K562 (cell line): ENCODE data around the gene CD84. TPM values are rescaled to one million over a fixed set of nuclear protein-coding genes. Genes with fewer than 3 reads are reported as not detected.

Experiments used
- ATF7 ChIP-seq: fragments of 450-650 bp; IDR thresholded peaks from 2 replicates; pipeline ENCODE4 v1.7.1; 2014; ENCODE audit warnings: mild to moderate bottlenecking, moderate library complexity
- CBFA2T3 ChIP-seq: fragments of 450-650 bp; IDR thresholded peaks from 2 replicates; pipeline ENCODE4 v1.6.1; 2017
- CBX2 ChIP-seq: fragments of 200-600 bp; sonication (generic); IDR thresholded peaks from one replicate; pipeline ENCODE4 v1.6.1; 2012; ENCODE audit warnings: mild to moderate bottlenecking, low read length, inconsistent platforms; ENCODE audit not compliant: insufficient read depth, poor library complexity, severe bottlenecking
- CREM ChIP-seq: IDR thresholded peaks from 2 replicates; pipeline ENCODE4 v1.6.1; 2014; ENCODE audit warnings: antibody characterized with exemption, low read depth
- EP400 ChIP-seq: fragments of 450-650 bp; IDR thresholded peaks from 2 replicates; pipeline ENCODE4 v1.6.1; 2017; ENCODE audit warnings: antibody characterized with exemption, mild to moderate bottlenecking, moderate library complexity
- FOXA3 ChIP-seq, 2 experiments: fragments of 450-650 bp in 1 of 2; sonication (generic) in 1 of 2; formaldehyde crosslinking; IDR thresholded peaks in 1 of 2; conservative IDR thresholded peaks in 1 of 2; 2 replicates each; pipeline versions ENCODE4 v1.4.0 to v1.8.0; 2020 to 2022; ENCODE audit warnings: mild to moderate bottlenecking in 2 of 2, missing genetic modification reagents in 1 of 2
- MTA3 ChIP-seq: fragments of 450-650 bp; formaldehyde crosslinking; IDR thresholded peaks from 2 replicates; pipeline ENCODE4 v1.6.1; 2017; ENCODE audit warnings: mild to moderate bottlenecking, borderline replicate concordance
- NFRKB ChIP-seq: fragments of 450-650 bp; IDR thresholded peaks from 2 replicates; pipeline ENCODE4 v1.6.1; 2016; ENCODE audit warnings: low read depth
- RUNX1 ChIP-seq: sonication (generic); IDR thresholded peaks from 2 replicates; pipeline ENCODE4 v1.6.1; 2016; ENCODE audit warnings: antibody characterized with exemption, low read depth
- SMAD2 ChIP-seq: fragments of 150-350 bp; IDR thresholded peaks from 2 replicates; pipeline ENCODE4 v1.6.1; 2014; ENCODE audit warnings: low read depth, mild to moderate bottlenecking, low read length
- SOX6 ChIP-seq: fragments of 450-650 bp; IDR thresholded peaks from 2 replicates; pipeline ENCODE4 v1.6.1; 2014; ENCODE audit warnings: mild to moderate bottlenecking
- TAF9B ChIP-seq: fragments of 450-650 bp; IDR thresholded peaks from 2 replicates; pipeline ENCODE4 v1.6.1; 2018; ENCODE audit warnings: mild to moderate bottlenecking; ENCODE audit not compliant: partially characterized antibody
- TCF3 ChIP-seq: sonication (generic); formaldehyde crosslinking; IDR thresholded peaks from 2 replicates; pipeline ENCODE4 v1.4.0; 2020; ENCODE audit warnings: mild to moderate bottlenecking, missing genetic modification reagents
- TRIM28 ChIP-seq: fragments of 450-650 bp; IDR thresholded peaks from 2 replicates; pipeline ENCODE4 v1.6.1; 2017
- ZFX ChIP-seq: sonication (generic); formaldehyde crosslinking; IDR thresholded peaks from 2 replicates; pipeline ENCODE4 v1.8.0; 2022; ENCODE audit warnings: mild to moderate bottlenecking, missing genetic modification reagents, moderate library complexity
- ZNF444 ChIP-seq: fragments of 250-450 bp; sonication (Bioruptor Pico); IDR thresholded peaks from 2 replicates; pipeline ENCODE4 v1.4.0; 2020; ENCODE audit warnings: mild to moderate bottlenecking, moderate library complexity
- polyA plus RNA-seq, 8 experiments: library from polyadenylated mRNA; depleted of rRNA in 4 of 8; stranded (reverse) in 5 of 8; unstranded in 3 of 8; fragments of >200 nt; fragmentation: Nextera tagmentation in 2 of 8; fragmentation: Illumina TruSeq in 1 of 8; extraction: Ambion mirVana in 2 of 8; extraction: Trizol in 1 of 8; gene quantifications; 2 replicates each; pipeline versions ENCODE4 v1.2.1 to v1.2.3, GENCODE V29; 2011 to 2014; ENCODE audit warnings: inconsistent platforms in 1 of 8, missing spikeins in 1 of 8
- total RNA-seq, 7 experiments: library from RNA; depleted of rRNA in 6 of 7; stranded (reverse); fragments of >200 nt in 6 of 7; fragmentation: Illumina TruSeq in 2 of 7; extraction: Trizol in 2 of 7; gene quantifications; 2 replicates each; pipeline versions ENCODE4 v1.2.1 to v1.2.3, GENCODE V29; 2011 to 2021; ENCODE audit warnings: low replicate concordance in 1 of 7
- TF ChIP-seq, protein P1 (sequence below), 2 experiments: fragments of 250-450 bp in 1 of 2; fragments of 450-650 bp in 1 of 2; sonication (Bioruptor Pico) in 1 of 2; IDR thresholded peaks; 2 replicates each; pipeline versions ENCODE4 v1.6.1 to v1.8.0; 2016 to 2021; ENCODE audit warnings: mild to moderate bottlenecking in 2 of 2, moderate library complexity in 2 of 2, missing compliant biosample characterization in 1 of 2, missing genetic modification characterization in 1 of 2
- TF ChIP-seq, protein P2 (sequence below): fragments of 250-450 bp; sonication (Bioruptor Pico); IDR thresholded peaks from 2 replicates; pipeline ENCODE4 v1.8.0; 2021; ENCODE audit warnings: mild to moderate bottlenecking, moderate library complexity
- TF ChIP-seq, protein P3 (sequence below), 2 experiments: IDR thresholded peaks; 2 replicates each; pipeline ENCODE4 v1.6.1; 2011; ENCODE audit warnings: borderline replicate concordance in 1 of 2, control low read depth in 1 of 2, low read depth in 1 of 2, low read length in 1 of 2, mild to moderate bottlenecking in 1 of 2, mixed read lengths in 1 of 2, moderate library complexity in 1 of 2; ENCODE audit not compliant: insufficient read depth in 1 of 2, insufficient read length in 1 of 2, poor library complexity in 1 of 2, severe bottlenecking in 1 of 2; ENCODE audit errors: extremely low read depth in 1 of 2
- TF ChIP-seq, protein P4 (sequence below): sonication (generic); formaldehyde crosslinking; IDR thresholded peaks from 2 replicates; pipeline ENCODE4 v1.8.1; 2023; ENCODE audit warnings: mild to moderate bottlenecking, missing genetic modification reagents, moderate library complexity
- TF ChIP-seq, protein P5 (sequence below): fragments of 450-650 bp; formaldehyde crosslinking; IDR thresholded peaks from 2 replicates; pipeline ENCODE4 v1.4.0; 2020; ENCODE audit warnings: mild to moderate bottlenecking, moderate library complexity

Gene CD84
- total and polyA plus RNA-seq, 9 of the 15 experiments (the other 6 are each of a cell fraction or from before 2014, with no cell fraction given) = 0.82 to 6.8 (median 2.0) TPM

DNA sequence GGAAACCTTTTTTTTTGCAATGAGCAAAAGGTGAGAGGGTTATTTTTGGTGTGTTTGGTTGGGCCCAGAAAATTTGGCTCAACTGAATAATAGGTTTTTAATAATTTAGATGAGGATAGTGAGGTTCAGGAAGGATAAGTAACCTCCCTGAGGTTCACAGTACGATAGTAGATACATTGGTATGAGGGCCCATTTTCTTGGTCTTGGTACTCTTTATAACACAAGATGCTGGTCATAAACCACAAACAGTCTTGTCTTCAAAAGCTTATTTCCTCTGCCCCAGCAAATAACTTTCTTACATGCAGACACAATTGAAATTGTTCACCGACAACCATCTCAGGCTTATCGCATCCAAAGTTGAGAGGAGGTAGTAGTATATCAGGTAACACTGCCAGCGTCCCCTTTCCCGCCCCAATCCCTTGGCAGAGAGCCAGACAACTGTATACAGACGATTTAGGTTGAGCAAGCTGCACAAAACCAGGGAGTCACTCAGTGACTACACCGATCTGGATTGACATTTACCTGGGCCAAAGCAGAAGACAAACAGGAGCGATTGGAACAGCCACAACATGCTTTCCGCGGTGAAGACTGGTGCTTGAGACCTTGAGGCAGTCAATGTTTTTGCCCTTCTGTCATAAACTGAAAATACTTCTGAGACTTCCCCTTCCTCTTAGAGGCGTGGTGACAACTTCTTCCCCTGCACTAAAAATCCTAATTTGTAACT is 56.5 kb downstream of the CD84 start, which contains the start of gene SLAMF6 (continued):
- TF ChIP-seq ZFX (CRISPR knock-in tag) (no peak), TRIM28 (0 out of 2 replicates have a peak, but pooled peaks have one; percentile 16), ATF7 (0 out of 2 replicates have a peak, but pooled peaks have one; percentile 38), TCF3 (CRISPR knock-in tag) (no peak), SMAD2 (no peak), TAF9B (no peak), FOXA3 (CRISPR knock-in tag; conservative IDR thresholded peaks at IDR 0.05 in 1 of 2, IDR thresholded peaks at IDR 0.05 in 1 of 2) (no peak), CREM (no peak), SOX6 (peak; percentile 76; the same call in 1 of the 2 replicates), MTA3 (0 out of 2 replicates have a peak, but pooled peaks have one; percentile 32), NFRKB (no peak), RUNX1 (no peak), ZNF444 (no peak), CBX2 (no peak), EP400 (no peak), CBFA2T3 (peak; percentile 45; the same call in 1 of the 2 replicates)
- TF ChIP-seq, protein P1, sequence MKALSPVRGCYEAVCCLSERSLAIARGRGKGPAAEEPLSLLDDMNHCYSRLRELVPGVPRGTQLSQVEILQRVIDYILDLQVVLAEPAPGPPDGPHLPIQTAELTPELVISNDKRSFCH (CRISPR knock-in tag; IDR thresholded peaks at IDR 0.05) = no peak
- TF ChIP-seq, protein P1 (tag; IDR thresholded peaks at IDR 0.05) = 0 out of 2 replicates have a peak, but pooled peaks have one; percentile 45
- TF ChIP-seq, protein P2, sequence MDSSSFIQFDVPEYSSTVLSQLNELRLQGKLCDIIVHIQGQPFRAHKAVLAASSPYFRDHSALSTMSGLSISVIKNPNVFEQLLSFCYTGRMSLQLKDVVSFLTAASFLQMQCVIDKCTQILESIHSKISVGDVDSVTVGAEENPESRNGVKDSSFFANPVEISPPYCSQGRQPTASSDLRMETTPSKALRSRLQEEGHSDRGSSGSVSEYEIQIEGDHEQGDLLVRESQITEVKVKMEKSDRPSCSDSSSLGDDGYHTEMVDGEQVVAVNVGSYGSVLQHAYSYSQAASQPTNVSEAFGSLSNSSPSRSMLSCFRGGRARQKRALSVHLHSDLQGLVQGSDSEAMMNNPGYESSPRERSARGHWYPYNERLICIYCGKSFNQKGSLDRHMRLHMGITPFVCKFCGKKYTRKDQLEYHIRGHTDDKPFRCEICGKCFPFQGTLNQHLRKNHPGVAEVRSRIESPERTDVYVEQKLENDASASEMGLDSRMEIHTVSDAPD (CRISPR knock-in tag) = no peak
- TF ChIP-seq, protein P3, sequence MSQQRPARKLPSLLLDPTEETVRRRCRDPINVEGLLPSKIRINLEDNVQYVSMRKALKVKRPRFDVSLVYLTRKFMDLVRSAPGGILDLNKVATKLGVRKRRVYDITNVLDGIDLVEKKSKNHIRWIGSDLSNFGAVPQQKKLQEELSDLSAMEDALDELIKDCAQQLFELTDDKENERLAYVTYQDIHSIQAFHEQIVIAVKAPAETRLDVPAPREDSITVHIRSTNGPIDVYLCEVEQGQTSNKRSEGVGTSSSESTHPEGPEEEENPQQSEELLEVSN (IDR thresholded peaks at IDR 0.05; ENCODE audit: borderline replicate concordance in 1 of 2, extremely low read depth in 1 of 2, insufficient read depth in 1 of 2, insufficient read length in 1 of 2, low read depth in 1 of 2, low read length in 1 of 2, poor library complexity in 1 of 2, severe bottlenecking in 1 of 2) = peak in 1 of 2 experiments; percentile 7
- TF ChIP-seq, protein P4, sequence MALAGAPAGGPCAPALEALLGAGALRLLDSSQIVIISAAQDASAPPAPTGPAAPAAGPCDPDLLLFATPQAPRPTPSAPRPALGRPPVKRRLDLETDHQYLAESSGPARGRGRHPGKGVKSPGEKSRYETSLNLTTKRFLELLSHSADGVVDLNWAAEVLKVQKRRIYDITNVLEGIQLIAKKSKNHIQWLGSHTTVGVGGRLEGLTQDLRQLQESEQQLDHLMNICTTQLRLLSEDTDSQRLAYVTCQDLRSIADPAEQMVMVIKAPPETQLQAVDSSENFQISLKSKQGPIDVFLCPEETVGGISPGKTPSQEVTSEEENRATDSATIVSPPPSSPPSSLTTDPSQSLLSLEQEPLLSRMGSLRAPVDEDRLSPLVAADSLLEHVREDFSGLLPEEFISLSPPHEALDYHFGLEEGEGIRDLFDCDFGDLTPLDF (CRISPR knock-in tag) = no peak
- TF ChIP-seq, protein P5, sequence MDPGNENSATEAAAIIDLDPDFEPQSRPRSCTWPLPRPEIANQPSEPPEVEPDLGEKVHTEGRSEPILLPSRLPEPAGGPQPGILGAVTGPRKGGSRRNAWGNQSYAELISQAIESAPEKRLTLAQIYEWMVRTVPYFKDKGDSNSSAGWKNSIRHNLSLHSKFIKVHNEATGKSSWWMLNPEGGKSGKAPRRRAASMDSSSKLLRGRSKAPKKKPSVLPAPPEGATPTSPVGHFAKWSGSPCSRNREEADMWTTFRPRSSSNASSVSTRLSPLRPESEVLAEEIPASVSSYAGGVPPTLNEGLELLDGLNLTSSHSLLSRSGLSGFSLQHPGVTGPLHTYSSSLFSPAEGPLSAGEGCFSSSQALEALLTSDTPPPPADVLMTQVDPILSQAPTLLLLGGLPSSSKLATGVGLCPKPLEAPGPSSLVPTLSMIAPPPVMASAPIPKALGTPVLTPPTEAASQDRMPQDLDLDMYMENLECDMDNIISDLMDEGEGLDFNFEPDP (CRISPR knock-in tag) = no peak
